D721Med (cell line): ENCODE measurements around the gene SLC4A1AP.
"Not testable (repeated sequence)": the region's sequence is repeated elsewhere in the genome, so short reads cannot be mapped to it uniquely, and the experiment has no call there.

Source experiments
- DNase-seq: peaks from one replicate; pipeline ENCODE4 v3.0.0; 2011; ENCODE audit warnings: low spot score; ENCODE audit not compliant: insufficient read length
- FAIRE-seq: peaks from 2 replicates; lab custom pipeline; 2011; peaks lifted over from hg19 to GRCh38; lab: Jason Lieb, UNC
- TF ChIP-seq, protein P1 (sequence below): IDR thresholded peaks from 2 replicates; pipeline ENCODE4 v1.5.1; 2012; ENCODE audit warnings: mild to moderate bottlenecking, control low read depth; ENCODE audit not compliant: insufficient read depth; ENCODE audit errors: missing control alignments

The SLC4A1AP gene

GRCh38 chr2:27627963-27628766, 35.5 kb upstream of the SLC4A1AP start:
- DNase-seq, result no peak
- TF ChIP-seq, protein P1, sequence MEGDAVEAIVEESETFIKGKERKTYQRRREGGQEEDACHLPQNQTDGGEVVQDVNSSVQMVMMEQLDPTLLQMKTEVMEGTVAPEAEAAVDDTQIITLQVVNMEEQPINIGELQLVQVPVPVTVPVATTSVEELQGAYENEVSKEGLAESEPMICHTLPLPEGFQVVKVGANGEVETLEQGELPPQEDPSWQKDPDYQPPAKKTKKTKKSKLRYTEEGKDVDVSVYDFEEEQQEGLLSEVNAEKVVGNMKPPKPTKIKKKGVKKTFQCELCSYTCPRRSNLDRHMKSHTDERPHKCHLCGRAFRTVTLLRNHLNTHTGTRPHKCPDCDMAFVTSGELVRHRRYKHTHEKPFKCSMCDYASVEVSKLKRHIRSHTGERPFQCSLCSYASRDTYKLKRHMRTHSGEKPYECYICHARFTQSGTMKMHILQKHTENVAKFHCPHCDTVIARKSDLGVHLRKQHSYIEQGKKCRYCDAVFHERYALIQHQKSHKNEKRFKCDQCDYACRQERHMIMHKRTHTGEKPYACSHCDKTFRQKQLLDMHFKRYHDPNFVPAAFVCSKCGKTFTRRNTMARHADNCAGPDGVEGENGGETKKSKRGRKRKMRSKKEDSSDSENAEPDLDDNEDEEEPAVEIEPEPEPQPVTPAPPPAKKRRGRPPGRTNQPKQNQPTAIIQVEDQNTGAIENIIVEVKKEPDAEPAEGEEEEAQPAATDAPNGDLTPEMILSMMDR, result no peak
- FAIRE-seq, result no peak

- DNase-seq (peak; percentile 56), FAIRE-seq (no peak)
- TF ChIP-seq, protein P1, result no peak
These were observed 34.7 kb upstream of the SLC4A1AP start, which contains the start of the genes CCDC121 and GPN1 for GRCh38 chr2:27628767-27629709. TSS of gene CCDC121 (minus strand) at chr2:27629012. CDS start at chr2:27627799, 1,213 bp downstream. TSS of gene GPN1 (plus strand) at chr2:27629050. CDS start at chr2:27629059, 9 bp downstream.

DNA sequence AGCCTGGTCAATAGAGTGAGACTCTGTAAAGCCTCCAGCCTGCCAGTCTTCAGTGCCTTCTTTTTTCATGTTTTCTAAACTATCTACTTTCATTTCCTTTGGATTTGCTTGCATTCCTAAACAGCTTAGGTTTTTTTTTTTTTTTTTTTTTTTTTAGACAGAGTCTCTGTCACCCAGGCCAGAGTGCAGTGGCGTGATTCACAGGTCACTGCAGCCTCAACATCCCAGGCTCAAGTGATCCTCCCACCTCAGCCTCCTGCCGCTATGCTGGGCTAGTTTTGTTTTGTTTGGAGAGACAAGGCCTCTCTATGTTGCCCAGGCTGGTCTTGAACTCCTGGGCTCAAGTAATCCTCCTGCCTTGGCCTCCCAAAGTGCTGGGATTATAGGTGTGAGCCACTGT, 33.4 kb upstream of the SLC4A1AP start:
- FAIRE-seq, DNase-seq: not testable (repeated sequence)

DNA sequence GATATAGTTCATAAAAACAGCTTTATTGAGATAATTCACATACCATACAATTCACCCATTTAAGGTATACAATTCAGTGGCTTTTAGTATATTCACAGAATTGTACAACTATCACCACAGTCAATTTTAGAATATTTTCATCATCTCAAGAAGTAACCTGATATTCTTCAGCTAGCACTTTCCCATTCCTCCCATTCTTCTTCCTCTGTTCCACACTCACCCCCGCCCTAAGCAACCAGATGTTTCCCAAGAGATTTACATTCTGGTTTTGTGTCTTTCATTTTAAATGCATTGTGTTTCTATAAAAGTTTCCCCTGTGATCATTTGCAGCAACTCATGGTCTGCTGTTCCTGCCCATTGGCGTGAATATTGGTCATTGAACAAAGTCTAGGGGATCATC, 29.4 kb upstream of the SLC4A1AP start:
- FAIRE-seq (no peak), DNase-seq (no peak)
- TF ChIP-seq, protein P1, result no peak

DNA sequence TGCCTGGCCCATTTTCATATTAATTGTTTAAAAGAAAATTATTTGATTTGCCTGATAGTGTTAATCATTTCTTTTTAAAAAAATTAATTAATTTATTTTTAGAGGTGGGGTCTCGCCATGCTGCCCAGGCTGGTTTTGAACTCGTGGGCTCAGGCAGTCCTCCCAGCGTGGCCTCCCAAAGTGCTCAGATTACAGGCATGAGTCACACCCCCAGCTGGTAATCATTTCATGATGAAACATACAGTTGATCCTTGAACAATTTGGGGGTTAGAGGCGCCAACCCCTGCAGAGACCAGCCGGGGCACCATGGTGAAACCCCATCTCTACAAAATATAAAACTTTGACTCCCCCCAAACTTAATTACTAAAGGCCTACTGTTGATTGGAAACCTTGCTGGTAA, 26.9 kb upstream of the SLC4A1AP start:
- TF ChIP-seq, protein P1, result no peak
- DNase-seq (no peak), FAIRE-seq (no peak)

GRCh38 chr2:27638037-27638637, 25.6 kb upstream of the SLC4A1AP start:
- FAIRE-seq (no peak), DNase-seq (no peak)
- TF ChIP-seq, protein P1, result no peak

DNA sequence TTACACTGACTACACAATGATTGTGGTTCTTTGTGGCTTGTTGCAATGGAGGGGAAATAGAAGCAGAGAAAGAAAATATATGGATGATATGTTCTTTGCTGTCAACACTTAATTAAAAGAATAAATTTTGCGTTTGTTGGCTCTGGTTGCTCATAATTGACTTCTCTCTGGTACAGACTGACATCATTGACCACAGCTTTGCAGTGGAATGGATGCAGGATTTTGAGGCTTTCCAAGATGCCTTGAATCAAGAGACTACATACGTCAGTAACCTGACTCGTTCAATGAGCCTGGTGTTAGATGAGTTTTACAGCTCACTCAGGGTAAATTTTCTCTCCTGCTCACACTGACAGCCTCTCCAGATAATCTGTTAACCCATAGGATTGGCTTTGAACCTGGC, 25.0 kb upstream of the SLC4A1AP start:
- FAIRE-seq, result no peak
- no peak for DNase-seq
- TF ChIP-seq, protein P1, result no peak
